A549 (cell line): ENCODE measurements around the gene CADM1. TPM values are rescaled to one million over a fixed set of nuclear protein-coding genes. Genes with fewer than 3 reads are reported as not detected.

Experiments
- ATAC-seq, 2 experiments: fragments of 200-7000 bp in 1 of 2; fragments of >200 bp in 1 of 2; cut with Nextera tagmentation in 1 of 2; cut with Tn5 transposase in 1 of 2; 3 replicates each; pipeline versions ENCODE4 v1.8.0 to v1.9.1; 2018 to 2020; ENCODE audit warnings: mild to moderate bottlenecking in 1 of 2, moderate library complexity in 1 of 2
- CTCF ChIA-PET: fragments of 300-600 bp; sonication (Branson Sonifier 250); formaldehyde crosslinking; extraction: SDS; loops from one replicate; lab custom pipeline; 2021; ENCODE audit warnings: antibody characterized with exemption, inconsistent platforms; lab: Yijun Ruan, JAX
- POLR2A ChIA-PET: fragments of 350-600 bp; formaldehyde crosslinking; extraction: SDS; loops from one replicate; lab custom pipeline; 2021; ENCODE audit warnings: antibody characterized with exemption, inconsistent platforms; lab: Yijun Ruan, JAX
- DNase-seq, 2 experiments: peaks; one replicate each; pipeline versions ENCODE4 v3.0.0 to v3.0.0-alpha.2; 2011 to 2016; ENCODE audit warnings: low read depth in 1 of 2, low spot score in 1 of 2
- FAIRE-seq: peaks from 2 replicates; lab custom pipeline; 2011; peaks lifted over from hg19 to GRCh38; lab: Jason Lieb, UNC
- H3K27ac ChIP-seq, 2 experiments: fragments of >200 bp; sonication (Bioruptor Twin); formaldehyde crosslinking; 3 replicates each; pipeline ENCODE4 v1.5.1; 2016 to 2017
- H3K4me1 ChIP-seq: fragments of >200 bp; sonication (Bioruptor Twin); formaldehyde crosslinking; 3 replicates; pipeline ENCODE4 v1.6.1; 2016
- H3K4me2 ChIP-seq: fragments of >200 bp; sonication (Bioruptor Twin); formaldehyde crosslinking; 3 replicates; pipeline ENCODE4 v1.6.1; 2016
- H3K4me3 ChIP-seq: fragments of >200 bp; sonication (Bioruptor Twin); formaldehyde crosslinking; 3 replicates; pipeline ENCODE4 v1.5.1; 2016
- H3K9me3 ChIP-seq: fragments of >200 bp; sonication (Bioruptor Twin); formaldehyde crosslinking; 3 replicates; pipeline ENCODE4 v1.6.1; 2016
- BHLHE40 ChIP-seq: IDR thresholded peaks from 2 replicates; pipeline ENCODE4 v1.6.1; 2012; ENCODE audit warnings: low read depth, low read length, inconsistent platforms
- CBX2 ChIP-seq: fragments of 200-600 bp; sonication (generic); IDR thresholded peaks from 2 replicates; pipeline ENCODE4 v1.6.1; 2016; ENCODE audit warnings: low read depth, mild to moderate bottlenecking, borderline replicate concordance
- CEBPB ChIP-seq, 2 experiments: fragments of >200 bp in 1 of 2; sonication (Bioruptor Twin) in 1 of 2; formaldehyde crosslinking in 1 of 2; IDR thresholded peaks; 2 replicates each; pipeline ENCODE4 v1.6.1; 2012 to 2016
- CHD2 ChIP-seq: fragments of 150-350 bp; IDR thresholded peaks from 2 replicates; pipeline ENCODE4 v1.6.1; 2014; ENCODE audit warnings: low read length; ENCODE audit not compliant: partially characterized antibody
- EHF ChIP-seq: fragments of 250-450 bp; sonication (Bioruptor Pico); IDR thresholded peaks from 2 replicates; pipeline ENCODE4 v1.5.0; 2020; ENCODE audit warnings: mild to moderate bottlenecking
- EHMT2 ChIP-seq: fragments of 200-600 bp; sonication (generic); IDR thresholded peaks from 2 replicates; pipeline ENCODE4 v1.6.1; 2016; ENCODE audit warnings: antibody characterized with exemption, low read depth, mild to moderate bottlenecking, moderate library complexity
- EP300 ChIP-seq, 2 experiments: fragments of >200 bp; sonication (Bioruptor Twin); formaldehyde crosslinking; IDR thresholded peaks; 2 replicates in 1 of 2; 3 replicates in 1 of 2; pipeline ENCODE4 v1.6.1; 2016 to 2017
- GATA3 ChIP-seq: IDR thresholded peaks from 2 replicates; pipeline ENCODE4 v1.6.1; 2012; ENCODE audit warnings: borderline replicate concordance
- HDAC2 ChIP-seq: fragments of 200-600 bp; sonication (generic); IDR thresholded peaks from 2 replicates; pipeline ENCODE4 v1.6.1; 2016
- HES2 ChIP-seq: fragments of >200 bp; sonication (Bioruptor Twin); formaldehyde crosslinking; IDR thresholded peaks from 2 replicates; pipeline ENCODE4 v1.6.1; 2016
- JUN ChIP-seq, 2 experiments: fragments of >200 bp; sonication (Bioruptor Twin); formaldehyde crosslinking; IDR thresholded peaks; 2 replicates in 1 of 2; 3 replicates in 1 of 2; pipeline ENCODE4 v1.6.1; 2016 to 2017
- MAZ ChIP-seq: fragments of 150-350 bp; IDR thresholded peaks from 2 replicates; pipeline ENCODE4 v1.6.1; 2014; ENCODE audit warnings: antibody characterized with exemption, low read depth, low read length, borderline replicate concordance
- NPAS2 ChIP-seq: fragments of 250-450 bp; sonication (Bioruptor Pico); IDR thresholded peaks from 2 replicates; pipeline ENCODE4 v1.8.0; 2022; ENCODE audit warnings: mild to moderate bottlenecking, moderate library complexity, borderline replicate concordance
- RAD21 ChIP-seq, 2 experiments: fragments of >200 bp in 1 of 2; sonication (Bioruptor Twin) in 1 of 2; formaldehyde crosslinking in 1 of 2; IDR thresholded peaks in 1 of 2; conservative IDR thresholded peaks in 1 of 2; 2 replicates in 1 of 2; 3 replicates in 1 of 2; pipeline ENCODE4 v1.6.1; 2012 to 2018; ENCODE audit warnings: inconsistent platforms in 1 of 2
- RARB ChIP-seq: fragments of 250-450 bp; sonication (Bioruptor Pico); IDR thresholded peaks from 2 replicates; pipeline ENCODE4 v1.8.0; 2021; ENCODE audit warnings: mild to moderate bottlenecking, moderate library complexity
- RFX5 ChIP-seq: fragments of 450-650 bp; IDR thresholded peaks from 2 replicates; pipeline ENCODE4 v1.7.1; 2014; ENCODE audit warnings: antibody characterized with exemption, mild to moderate bottlenecking, moderate library complexity
- RNF2 ChIP-seq: fragments of 200-600 bp; sonication (generic); IDR thresholded peaks from 2 replicates; pipeline ENCODE4 v1.6.1; 2016; ENCODE audit warnings: low read depth, mild to moderate bottlenecking, antibody characterized with exemption, moderate library complexity, borderline replicate concordance
- TFCP2L1 ChIP-seq: fragments of 250-450 bp; sonication (Bioruptor Pico); IDR thresholded peaks from 2 replicates; pipeline ENCODE4 v1.5.0; 2021; ENCODE audit warnings: mild to moderate bottlenecking
- TP53 ChIP-seq: fragments of 250-450 bp; sonication (Bioruptor Pico); IDR thresholded peaks from 2 replicates; pipeline ENCODE4 v1.5.0; 2021; ENCODE audit warnings: mild to moderate bottlenecking, moderate library complexity
- ZC3H11A ChIP-seq: fragments of 450-650 bp; IDR thresholded peaks from 2 replicates; pipeline ENCODE4 v1.6.1; 2014; ENCODE audit warnings: antibody characterized with exemption, mild to moderate bottlenecking
- ZFP36 ChIP-seq: fragments of 450-650 bp; IDR thresholded peaks from 2 replicates; pipeline ENCODE4 v1.6.1; 2014; ENCODE audit warnings: borderline replicate concordance; ENCODE audit not compliant: partially characterized antibody
- WGBS: methylation state at CpG from one replicate; pipeline ENCODE4 v1.1.6; 2017; ENCODE audit errors: missing lambda C conversion rate; 5-methylcytosine and 5-hydroxymethylcytosine counted together
- polyA plus RNA-seq, 4 experiments: library from polyadenylated mRNA; depleted of rRNA in 3 of 4; stranded (reverse); fragments of >200 nt; fragmentation: RNase III in 1 of 4; extraction: RNeasy Plus Mini Kit Qiagen cat#74134 plus additional on column Dnase treatment in 1 of 4; gene quantifications; 2 replicates in 3 of 4; 3 replicates in 1 of 4; pipeline ENCODE4 v1.2.3, GENCODE V29; 2011 to 2017

Gene CADM1
- polyA plus RNA-seq, 2 of the 4 experiments (the other 2 are of a cell fraction) = 33.4 to 36.7 TPM

- ChIA-PET POLR2A (no interaction called here), CTCF (interaction anchor here (1.1 kb wide), 1 partner anchor 9 kb away, joined by 3 read pairs; no protein-coding TSS in a partner anchor)
- no peaks in the 10 kb centered on the region for H3K9me3 ChIP-seq
- DNase-seq (no peak), ATAC-seq (no peak), FAIRE-seq (no peak)
- no peaks in the 10 kb centered on the region for H3K4me1 ChIP-seq
- H3K27ac ChIP-seq = no peak overlapping the region
- 77% methylated on average over 8 of the region's 8 CpGs for WGBS
- H3K4me3 ChIP-seq = no peak overlapping the region
- H3K4me2 ChIP-seq = no peak overlapping the region
- no peak for TF ChIP-seq RFX5
- TF ChIP-seq BHLHE40 = no peak
Measured at GRCh38 chr11:115267238-115267781, 236.9 kb downstream of the CADM1 start.

- POLR2A ChIA-PET = no interaction called here
- WGBS = 85% methylated on average over 5 of the region's 5 CpGs
- no peak for FAIRE-seq
- Histone ChIP-seq H3K4me1 (no peaks in the 10 kb centered on the region), H3K27ac (no peak overlapping the region), H3K4me2 (no peak overlapping the region), H3K9me3 (no peaks in the 10 kb centered on the region), H3K4me3 (no peak overlapping the region)
- no peak for ATAC-seq
- CTCF ChIA-PET = interaction anchor here (1.1 kb wide), 1 partner anchor 8 kb away, joined by 3 read pairs; no protein-coding TSS in a partner anchor
- DNase-seq = no peak
- TF ChIP-seq CBX2 (no peak), EHMT2 (no peak), RNF2 (no peak), NPAS2 (CRISPR knock-in tag) (no peak), EHF (CRISPR knock-in tag) (no peak), GATA3 (no peak), CEBPB (IDR thresholded peaks at IDR 0.05) (no peak), RAD21 (conservative IDR thresholded peaks at IDR 0.05 in 1 of 2, IDR thresholded peaks at IDR 0.05 in 1 of 2) (no peak), TFCP2L1 (CRISPR knock-in tag) (no peak), RARB (CRISPR knock-in tag) (no peak), CHD2 (no peak)
- TF ChIP-seq, all 56 proteins: peak for 0
Measured at GRCh38 chr11:115266066-115266639, 238.1 kb downstream of the CADM1 start.

- TF ChIP-seq TP53 = no peak
- no peak for TF ChIP-seq BHLHE40
- no peak for TF ChIP-seq EP300 (IDR thresholded peaks at IDR 0.05)
- no peak for TF ChIP-seq HES2
- TF ChIP-seq ZFP36 = no peak
- no peak for TF ChIP-seq ZC3H11A
- TF ChIP-seq JUN (IDR thresholded peaks at IDR 0.05) = no peak
- TF ChIP-seq HDAC2 = no peak
- TF ChIP-seq CEBPB (IDR thresholded peaks at IDR 0.05) = no peak
- TF ChIP-seq MAZ = no peak
- TF ChIP-seq GATA3 = no peak
- no peak for TF ChIP-seq RNF2
- Histone ChIP-seq H3K27ac (no peak overlapping the region), H3K9me3 (no peaks in the 10 kb centered on the region), H3K4me2 (no peak overlapping the region), H3K4me3 (no peak overlapping the region), H3K4me1 (no peaks in the 10 kb centered on the region)
- 85% methylated on average over 5 of the region's 5 CpGs for WGBS
- ATAC-seq (no peak), FAIRE-seq (no peak), DNase-seq (no peak)
- ChIA-PET POLR2A (no interaction called here), CTCF (no interaction called here)
Measured at GRCh38 chr11:115263799-115264656, 240.2 kb downstream of the CADM1 start.
